Small intestine (tissue), 7 donors: ENCODE results near the gene PGS1. TPM values are rescaled to one million over a fixed set of nuclear protein-coding genes. Genes with fewer than 3 reads are reported as not detected.

Experiments
- DNase-seq, 2 donors: peaks; one replicate each; pipeline versions ENCODE4 v3.0.0 to v3.0.0-alpha.2; 2013
- FAIRE-seq: peaks from 2 replicates; lab custom pipeline; 2012; peaks lifted over from hg19 to GRCh38; lab: Jason Lieb, UNC
- H3K27ac ChIP-seq, 3 donors: one replicate each; pipeline ENCODE4 v1.5.1; 2013; ENCODE audit warnings: low read length in 2 of 3, mild to moderate bottlenecking in 2 of 3, control low read depth in 1 of 3, inconsistent platforms in 1 of 3, low read depth in 1 of 3, moderate library complexity in 1 of 3
- H3K27me3 ChIP-seq, 3 donors: one replicate each; pipeline ENCODE4 v1.6.1; 2013; ENCODE audit warnings: low read length in 3 of 3, inconsistent platforms in 1 of 3; ENCODE audit not compliant: control insufficient read depth in 3 of 3, insufficient read depth in 3 of 3
- H3K36me3 ChIP-seq, 3 donors: one replicate each; pipeline ENCODE4 v1.6.1; 2013; ENCODE audit warnings: low read length in 3 of 3, inconsistent platforms in 1 of 3, low read depth in 1 of 3, mild to moderate bottlenecking in 1 of 3, moderate library complexity in 1 of 3; ENCODE audit not compliant: control insufficient read depth in 3 of 3, insufficient read depth in 2 of 3
- H3K4me1 ChIP-seq, 3 donors: one replicate each; pipeline ENCODE4 v1.6.1; 2013; ENCODE audit warnings: low read length in 2 of 3, inconsistent platforms in 1 of 3, low read depth in 1 of 3, mild to moderate bottlenecking in 1 of 3, moderate library complexity in 1 of 3; ENCODE audit not compliant: control insufficient read depth in 3 of 3, insufficient read depth in 2 of 3
- H3K4me3 ChIP-seq, 3 donors: one replicate each; pipeline ENCODE4 v1.5.1; 2013; ENCODE audit warnings: low read length in 3 of 3, control low read depth in 1 of 3, inconsistent platforms in 1 of 3, low read depth in 1 of 3, mild to moderate bottlenecking in 1 of 3, moderate library complexity in 1 of 3
- H3K9me3 ChIP-seq, 2 donors: one replicate each; pipeline ENCODE4 v1.6.1; 2013; ENCODE audit warnings: low read depth in 1 of 2, low read length in 1 of 2; ENCODE audit not compliant: control insufficient read depth in 2 of 2, insufficient read depth in 1 of 2
- WGBS, 3 donors: extraction: QIAGEN DNeasy Blood & Tissue Kit; methylation state at CpG; one replicate each; pipeline ENCODE4 v1.1.7; 2013; 5-methylcytosine and 5-hydroxymethylcytosine counted together
- polyA plus RNA-seq, 4 donors: library from polyadenylated mRNA; stranded (reverse) in 3 of 4; unstranded in 1 of 4; fragments of 200-250 nt in 3 of 4; fragments of 120-200 nt in 1 of 4; gene quantifications; one replicate each; pipeline versions ENCODE4 v1.2.1 to v1.2.3, GENCODE V29; 2013
- donor health status: healthy with polysubstance abuse.
- donor health status: control.
- donor health status: control.
- donor health status: Bipolar disorder and iron deficiency.
- donor health status: healthy.

The PGS1 gene
- polyA plus RNA-seq, 4 donors = 14.9 to 34.9 (median 20.5) TPM

DNA sequence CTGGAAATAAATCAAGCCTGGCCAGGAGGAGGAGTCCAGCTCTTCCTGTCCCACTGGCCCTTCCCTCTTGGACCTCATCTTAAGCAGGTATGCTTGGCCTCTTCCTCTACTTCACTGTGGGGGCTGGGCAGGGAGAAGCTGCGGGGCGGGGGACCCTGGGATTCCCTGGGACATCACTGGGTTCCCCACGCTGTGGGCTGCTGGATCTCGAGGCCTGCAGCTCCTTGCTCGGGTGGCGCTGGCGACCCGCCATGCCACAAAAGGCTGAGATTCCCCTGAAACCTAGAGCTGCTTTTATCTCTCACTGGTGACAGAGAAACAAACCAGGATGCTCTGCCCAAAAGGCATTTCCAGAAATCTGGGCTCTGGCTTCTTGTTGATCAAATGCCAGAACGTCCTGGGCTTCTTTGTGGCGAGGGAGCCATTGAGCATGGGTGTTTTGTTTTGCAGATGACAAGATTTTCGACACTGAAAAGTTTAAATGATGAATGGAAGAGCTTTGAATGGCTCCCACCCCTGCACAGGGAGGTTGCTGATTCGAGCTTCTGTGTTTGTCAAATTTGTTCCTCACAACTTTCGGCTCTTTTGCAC lies 8.6 kb upstream of the PGS1 start:
- peaks cover 0 to 24% (median 0%) of the 10 kb centered on the region in 3 donors for H3K4me1 ChIP-seq
- WGBS, 3 donors = 77 to 78% (median 77%) methylated on average over 13 of the region's 13 CpGs

DNA sequence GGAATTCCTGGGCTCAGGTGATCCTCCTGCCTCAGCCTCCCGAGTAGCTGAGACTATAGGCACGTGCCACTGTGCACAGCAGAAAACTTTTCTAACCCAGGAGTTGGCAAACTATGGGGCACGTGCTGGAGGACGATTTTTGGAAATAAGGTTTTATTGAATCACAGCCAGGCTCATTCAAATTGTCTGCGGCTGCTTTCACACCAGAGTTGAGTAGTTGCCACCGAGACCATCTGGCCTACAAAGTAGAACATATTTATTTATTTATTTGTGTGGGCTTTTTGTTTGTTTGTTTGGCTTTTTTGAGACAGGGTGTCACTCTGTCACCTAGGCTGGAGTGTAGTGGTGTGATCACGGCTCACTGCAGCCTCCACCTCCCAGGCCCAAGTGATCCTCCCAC lies 7.4 kb upstream of the PGS1 start:
- WGBS, 3 donors = 82 to 86% (median 85%) methylated on average over 7 of the region's 7 CpGs
- FAIRE-seq (no peak), DNase-seq (no peak)
- H3K27ac ChIP-seq = no peak overlapping the region
- no peaks in the 10 kb centered on the region for H3K27me3 ChIP-seq
- no peaks in the 10 kb centered on the region for H3K9me3 ChIP-seq
- peaks cover 0 to 16% (median 0%) of the 10 kb centered on the region in 3 donors for H3K4me1 ChIP-seq
- no peaks in the 10 kb centered on the region for H3K36me3 ChIP-seq
- no peak overlapping the region for H3K4me3 ChIP-seq

More for the DNA sequence above, 8.6 kb upstream of the PGS1 start:
- DNase-seq (no peak), FAIRE-seq (no peak)
- H3K9me3 ChIP-seq = no peaks in the 10 kb centered on the region
- H3K4me3 ChIP-seq = no peak overlapping the region
- H3K27ac ChIP-seq = no peak overlapping the region
- H3K36me3 ChIP-seq = no peaks in the 10 kb centered on the region
- no peaks in the 10 kb centered on the region for H3K27me3 ChIP-seq

DNA sequence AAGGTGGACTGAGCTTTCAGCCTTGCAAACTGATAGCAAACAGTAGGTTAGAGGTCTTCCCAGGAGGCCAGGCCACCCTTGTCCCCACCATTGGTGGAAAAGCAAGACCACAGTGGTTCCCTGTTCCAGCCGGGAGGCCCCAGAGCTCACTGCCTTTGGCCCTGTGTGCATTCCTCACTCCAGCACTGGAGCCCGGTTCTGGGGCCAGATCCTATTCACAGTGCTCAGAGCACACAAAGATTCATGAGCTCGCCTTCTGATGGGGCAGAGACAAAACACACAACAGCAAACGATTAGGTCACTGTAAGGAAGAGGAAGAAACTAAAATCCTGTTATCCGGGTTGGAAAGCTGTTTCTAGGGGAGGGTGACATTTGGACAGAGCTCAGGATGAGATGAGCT lies 5.6 kb upstream of the PGS1 start:
- Histone ChIP-seq H3K27me3 (no peaks in the 10 kb centered on the region), H3K36me3 (no peaks in the 10 kb centered on the region), H3K9me3 (no peaks in the 10 kb centered on the region), H3K27ac (peak overlapping the region in 1 of 3 donors; percentile 39), H3K4me3 (no peak overlapping the region), H3K4me1 (peaks cover 0 to 13% (median 0%) of the 10 kb centered on the region in 3 donors)
- FAIRE-seq = no peak
- WGBS, 3 donors = 75 to 83% (median 79%) methylated on average over 5 of the region's 5 CpGs
- DNase-seq = no peak

DNA sequence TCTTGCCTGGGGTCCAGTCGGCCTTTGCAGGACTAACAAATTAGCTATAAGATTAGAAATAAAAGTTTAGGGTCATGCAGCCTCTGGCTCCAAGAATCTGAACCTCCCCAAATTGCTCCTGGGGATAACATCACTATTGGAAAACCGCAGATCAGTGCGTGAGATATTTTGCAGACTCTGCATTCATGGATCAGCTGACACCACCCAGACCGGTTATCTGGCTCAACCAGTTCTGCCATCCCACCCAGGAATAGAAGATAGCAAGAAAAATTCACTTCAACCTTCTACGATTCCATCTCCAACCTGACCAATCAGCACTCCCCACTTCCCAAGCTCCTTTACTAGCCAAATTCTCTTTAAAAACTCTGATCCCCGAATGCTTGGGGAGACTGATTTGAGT lies 4.3 kb upstream of the PGS1 start:
- H3K4me1 ChIP-seq = peaks cover 0 to 19% (median 0%) of the 10 kb centered on the region in 3 donors
- no peak overlapping the region for H3K4me3 ChIP-seq
- H3K36me3 ChIP-seq = no peaks in the 10 kb centered on the region
- no peaks in the 10 kb centered on the region for H3K27me3 ChIP-seq
- DNase-seq (no peak), FAIRE-seq (no peak)
- WGBS, 3 donors = 60 to 69% (median 69%) methylated on average over 6 of the region's 6 CpGs
- no peaks in the 10 kb centered on the region for H3K9me3 ChIP-seq
- peak overlapping the region in 1 of 3 donors; percentile 77 for H3K27ac ChIP-seq

DNA sequence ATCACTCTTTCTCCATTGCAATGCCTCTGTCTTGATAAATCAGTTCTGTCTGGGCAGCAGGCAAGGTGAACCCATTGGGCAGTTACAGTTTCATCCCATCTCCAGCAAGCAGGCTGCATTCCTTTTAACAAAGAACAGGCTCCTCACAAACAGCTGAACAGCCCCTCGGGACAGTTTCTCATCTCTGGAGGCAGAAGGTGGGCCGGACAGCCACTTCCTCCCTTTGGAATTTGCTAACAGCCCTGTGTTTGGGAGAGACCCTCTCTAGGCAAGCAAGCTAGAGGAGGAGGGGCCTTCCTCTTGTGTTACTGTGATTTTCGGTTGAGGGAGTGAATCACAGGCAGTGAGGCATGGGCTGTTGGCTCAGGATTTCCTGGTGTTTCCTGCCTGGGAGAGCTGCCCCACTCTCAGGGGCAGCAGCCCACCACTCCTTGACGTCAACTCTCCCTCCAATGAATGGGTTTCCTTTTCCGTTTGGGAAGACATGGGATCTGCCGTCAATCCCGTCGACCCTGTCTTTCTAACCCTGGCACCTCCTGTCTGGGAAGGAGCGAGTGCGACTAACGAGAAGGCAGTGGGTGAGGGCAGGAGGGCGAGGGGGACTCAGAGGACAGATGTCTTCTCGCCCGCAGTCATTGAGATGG lies 3.7 kb upstream of the PGS1 start:
- H3K9me3 ChIP-seq = no peaks in the 10 kb centered on the region
- no peak overlapping the region for H3K4me3 ChIP-seq
- DNase-seq (no peak), FAIRE-seq (no peak)
- peaks cover 0 to 21% (median 0%) of the 10 kb centered on the region in 3 donors for H3K4me1 ChIP-seq
- H3K27me3 ChIP-seq = no peaks in the 10 kb centered on the region
- WGBS, 3 donors = 75 to 92% (median 89%) methylated on average over 14 of the region's 14 CpGs
- H3K36me3 ChIP-seq = no peaks in the 10 kb centered on the region
- H3K27ac ChIP-seq = peak overlapping the region in 1 of 3 donors; percentile 77

DNA sequence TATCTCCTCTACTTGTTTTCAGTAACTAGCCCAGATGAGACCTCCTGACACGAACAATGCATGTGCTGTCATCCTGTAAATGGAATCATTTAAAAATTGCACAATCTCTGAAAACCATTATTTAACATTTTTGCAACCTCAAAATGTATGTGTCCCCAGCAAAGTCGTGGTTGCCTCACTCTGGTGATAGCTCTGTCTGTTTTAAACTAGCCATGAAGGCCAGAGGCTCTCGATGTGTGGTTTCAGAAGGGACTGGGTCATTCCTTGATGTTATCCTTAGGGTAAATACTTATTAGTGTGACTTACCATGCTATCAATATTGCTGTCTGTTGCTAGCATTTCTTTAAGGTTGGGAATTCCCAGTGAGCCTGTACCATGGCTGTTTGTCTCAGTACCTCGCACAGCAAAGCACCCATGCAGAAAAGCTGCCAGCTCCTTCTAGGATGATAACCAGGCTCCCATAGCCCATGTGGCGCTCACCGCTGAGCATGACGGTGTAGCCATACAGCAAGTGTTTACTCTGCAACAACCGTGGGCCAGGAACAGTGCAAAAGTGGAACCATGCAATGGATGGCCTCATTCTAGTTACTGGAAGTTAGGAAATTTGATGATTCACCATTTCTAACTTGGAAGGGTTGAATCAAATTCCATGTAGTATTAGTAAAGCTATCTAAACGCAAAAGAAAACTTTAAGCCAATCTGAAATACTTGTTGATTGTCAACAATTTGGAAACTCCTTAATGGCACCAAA lies 2.9 kb upstream of the PGS1 start:
- H3K9me3 ChIP-seq = no peaks in the 10 kb centered on the region
- no peaks in the 10 kb centered on the region for H3K27me3 ChIP-seq
- peak in 1 of 2 donors; percentile 18 for DNase-seq
- 58 to 81% (median 70%) methylated on average over 9 of the region's 9 CpGs for WGBS, 3 donors
- H3K4me1 ChIP-seq = peaks cover 0 to 21% (median 4%) of the 10 kb centered on the region in 3 donors
- no peak for FAIRE-seq
- H3K4me3 ChIP-seq = no peak overlapping the region
- H3K27ac ChIP-seq = peak overlapping the region in 1 of 3 donors; percentile 77
- no peaks in the 10 kb centered on the region for H3K36me3 ChIP-seq

DNA sequence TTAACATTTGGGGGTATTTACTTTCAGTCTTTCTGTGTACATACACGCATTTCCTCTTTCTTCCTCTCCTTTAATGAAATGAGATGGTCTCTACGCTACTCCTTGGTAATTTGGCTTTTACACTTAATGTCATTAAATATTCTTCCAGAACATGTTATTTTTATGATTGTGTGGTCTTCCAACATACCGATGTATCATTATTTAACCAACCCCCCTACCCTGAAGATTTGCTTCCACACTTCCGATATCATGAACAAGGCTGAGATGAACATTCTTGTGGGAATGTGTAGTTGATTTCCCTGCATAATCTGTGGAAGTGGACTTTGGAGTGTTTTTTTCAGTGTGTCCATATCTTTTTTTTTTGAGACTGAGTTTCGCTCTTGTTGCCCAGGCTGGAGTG lies 2.3 kb upstream of the PGS1 start:
- peak overlapping the region in 1 of 3 donors; percentile 60 for H3K27ac ChIP-seq

DNA sequence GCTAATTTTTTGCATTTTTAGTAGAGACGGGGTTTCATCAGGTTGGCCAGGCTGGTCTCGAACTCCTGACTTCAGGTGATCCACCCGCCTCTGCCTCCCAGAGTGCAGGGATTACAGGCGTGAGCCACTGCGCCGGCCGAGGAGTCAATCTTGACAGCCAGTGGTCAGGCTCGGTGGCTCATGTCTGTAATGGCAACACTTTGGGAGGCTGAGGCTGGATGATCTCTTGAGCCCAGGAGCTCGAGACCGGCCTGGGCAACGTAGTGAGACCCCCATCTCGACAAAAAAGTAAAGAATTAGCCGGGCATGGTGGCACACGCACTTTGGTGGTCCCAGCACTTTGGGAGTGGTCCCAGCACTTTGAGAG lies 608 bp upstream of the PGS1 start:
- Histone ChIP-seq H3K27me3 (no peaks in the 10 kb centered on the region), H3K4me3 (peak overlapping the region; percentile 95 to 99 (median 95)), H3K27ac (peak overlapping the region; percentile 78 to 91 (median 90)), H3K9me3 (no peaks in the 10 kb centered on the region), H3K4me1 (peaks cover 5 to 29% (median 14%) of the 10 kb centered on the region in 3 donors), H3K36me3 (peaks cover 0 to 4% (median 0%) of the 10 kb centered on the region in 3 donors)
- FAIRE-seq (no peak), DNase-seq (peak in 1 of 2 donors; percentile 31)
- 9 to 36% (median 17%) methylated on average over 14 of the region's 14 CpGs for WGBS, 3 donors

More for the DNA sequence above, 2.3 kb upstream of the PGS1 start:
- H3K36me3 ChIP-seq = peaks cover 0 to 4% (median 0%) of the 10 kb centered on the region in 3 donors
- peaks cover 2 to 22% (median 7%) of the 10 kb centered on the region in 3 donors for H3K4me1 ChIP-seq
- FAIRE-seq = no peak
- H3K27me3 ChIP-seq = no peaks in the 10 kb centered on the region
- H3K4me3 ChIP-seq = no peak overlapping the region
- WGBS, 3 donors = 60 to 75% (median 64%) methylated on average over 5 of the region's 5 CpGs
- H3K9me3 ChIP-seq = no peaks in the 10 kb centered on the region
- peak; percentile 40 to 62 for DNase-seq
